Measurements from ENCODE around the gene MYO7B.

MYO7B gene

DNA sequence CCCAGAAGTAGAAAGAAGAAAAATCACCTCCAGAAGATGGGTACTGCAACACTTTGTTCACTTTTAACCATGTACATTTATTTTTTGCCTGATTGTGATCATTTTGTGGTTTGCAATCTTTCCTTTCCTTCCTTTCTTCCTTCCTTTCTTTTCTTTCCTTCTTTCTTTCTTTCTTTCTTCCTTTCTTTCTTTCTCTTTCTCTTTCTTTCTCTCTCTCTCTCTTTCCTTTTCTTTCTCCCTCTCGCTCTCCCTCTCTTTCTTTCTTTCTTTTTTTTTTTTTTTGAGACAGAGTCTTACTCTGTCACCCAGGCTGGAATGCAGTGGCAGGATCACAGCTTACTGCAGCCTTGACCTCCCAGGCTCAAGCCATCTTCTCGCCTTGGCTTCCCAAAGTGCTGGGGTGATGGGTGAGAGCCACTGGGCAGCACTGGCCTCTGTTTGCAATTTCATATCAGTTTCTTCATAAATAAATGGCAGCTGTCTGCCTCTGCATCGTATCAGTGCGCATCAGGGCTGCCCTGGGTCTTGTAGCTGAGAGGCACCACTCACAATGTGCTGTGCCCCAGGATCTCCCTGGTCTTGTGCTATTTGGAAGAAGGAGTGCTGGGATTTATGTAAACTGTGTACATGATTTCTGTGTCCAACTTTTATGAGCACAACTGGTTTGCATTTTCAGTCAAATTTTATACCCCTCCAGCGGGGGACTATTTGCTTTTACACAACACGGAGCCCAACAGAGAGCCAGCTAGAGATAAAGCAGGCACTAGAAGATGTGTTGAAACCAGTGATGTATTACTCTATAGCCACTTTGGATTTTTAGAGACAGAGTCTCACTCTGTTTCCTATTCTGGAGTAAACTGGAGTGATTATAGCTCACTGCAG is 146.7 kb downstream of the MYO7B start:
- DNase-seq, result no peak
- no peak for TF ChIP-seq GATA1 (IDR thresholded peaks at IDR 0.05; ENCODE audit: low read depth, low read length)

GRCh38 chr2:127683056-127683455 is 147.6 kb downstream of the MYO7B start:
- no peak for DNase-seq
- no peak for TF ChIP-seq POLR2A (IDR thresholded peaks at IDR 0.05; ENCODE audit: low read length)
- TF ChIP-seq GATA1 (IDR thresholded peaks at IDR 0.05; ENCODE audit: low read depth, low read length), result no peak

- no peak for DNase-seq
- TF ChIP-seq GATA1 (IDR thresholded peaks at IDR 0.05; ENCODE audit: low read depth, low read length) (no peak), POLR2A (IDR thresholded peaks at IDR 0.05; ENCODE audit: low read length) (no peak)
Measured at GRCh38 chr2:127683757-127684156, 148.3 kb downstream of the MYO7B start.

DNA sequence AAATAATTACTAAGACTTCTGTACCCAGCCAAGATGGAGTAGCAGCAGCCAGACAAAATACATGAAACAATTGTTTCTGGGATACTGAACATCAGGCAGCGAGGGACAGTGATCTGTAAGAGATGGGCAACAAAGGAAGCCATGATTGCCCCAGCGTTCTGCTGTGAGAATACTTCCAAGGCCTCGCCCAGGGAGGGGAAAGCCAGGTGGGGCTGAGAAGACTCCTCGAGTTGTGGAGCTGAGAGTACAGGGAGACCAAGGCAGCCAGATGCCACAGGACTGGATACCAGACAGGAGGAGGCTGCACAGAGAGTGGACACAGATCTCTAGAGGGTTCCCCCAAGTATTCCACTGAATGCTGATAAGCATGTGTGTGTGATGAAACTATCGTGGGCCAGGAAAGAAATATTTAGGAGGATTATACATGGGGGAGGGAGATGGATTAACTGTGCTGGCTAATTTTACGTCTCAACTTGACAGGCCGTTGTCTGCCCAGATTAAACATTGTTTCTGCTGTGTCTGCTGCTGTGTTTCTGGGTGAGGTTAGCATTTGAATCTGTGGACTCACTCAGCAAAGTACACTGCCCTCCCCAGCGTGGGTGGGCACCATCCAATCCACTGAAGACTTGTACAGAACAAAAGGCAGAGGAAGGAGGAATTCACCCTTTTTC is 150.1 kb downstream of the MYO7B start:
- no peak for DNase-seq
- TF ChIP-seq GATA1 (IDR thresholded peaks at IDR 0.05; ENCODE audit: low read depth, low read length) (no peak), POLR2A (IDR thresholded peaks at IDR 0.05; ENCODE audit: low read length) (no peak)

All from erythroblast (primary cell).